WERI-Rb-1 (cell line): ENCODE measurements around the gene GPS2.
"Not testable (repeated sequence)": the region's sequence is repeated elsewhere in the genome, so short reads cannot be mapped to it uniquely, and the experiment has no call there.

ENCODE experiments used
- DNase-seq: peaks from one replicate; pipeline ENCODE4 v3.0.0-alpha.2; 2020
- H3K27ac ChIP-seq: fragments of 250-450 bp; sonication (Bioruptor Pico); 2 replicates; pipeline ENCODE4 v1.5.1; 2020; ENCODE audit warnings: mild to moderate bottlenecking, moderate library complexity
- H3K27me3 ChIP-seq: fragments of 250-450 bp; sonication (Bioruptor Pico); 2 replicates; pipeline ENCODE4 v1.5.1; 2021; ENCODE audit warnings: mild to moderate bottlenecking, low read depth, moderate library complexity; ENCODE audit not compliant: insufficient read depth, severe bottlenecking
- H3K36me3 ChIP-seq: fragments of 250-450 bp; sonication (Bioruptor Pico); 2 replicates; pipeline ENCODE4 v1.5.1; 2020; ENCODE audit warnings: mild to moderate bottlenecking, moderate library complexity
- H3K4me3 ChIP-seq: 2 replicates; pipeline ENCODE4 v1.5.1; 2011; ENCODE audit warnings: low read depth, mild to moderate bottlenecking, control low read depth, low read length
- H3K9me3 ChIP-seq: fragments of 250-450 bp; sonication (Bioruptor Pico); 2 replicates; pipeline ENCODE4 v1.5.1; 2021; ENCODE audit warnings: mild to moderate bottlenecking, moderate library complexity; ENCODE audit not compliant: severe bottlenecking
- CTCF ChIP-seq: IDR thresholded peaks from 2 replicates; pipeline ENCODE4 v1.5.1; 2011; ENCODE audit warnings: low read depth, mild to moderate bottlenecking, control low read depth, inconsistent platforms, low read length

Gene GPS2

GRCh38 chr17:7343250-7343649 lies 28.1 kb upstream of the GPS2 start:
- Histone ChIP-seq H3K4me3 (no peak overlapping the region), H3K27ac (no peak overlapping the region), H3K27me3 (no peaks in the 10 kb centered on the region), H3K36me3 (no peaks in the 10 kb centered on the region), H3K9me3 (no peaks in the 10 kb centered on the region)
- TF ChIP-seq CTCF = no peak
- no peak for DNase-seq

DNA sequence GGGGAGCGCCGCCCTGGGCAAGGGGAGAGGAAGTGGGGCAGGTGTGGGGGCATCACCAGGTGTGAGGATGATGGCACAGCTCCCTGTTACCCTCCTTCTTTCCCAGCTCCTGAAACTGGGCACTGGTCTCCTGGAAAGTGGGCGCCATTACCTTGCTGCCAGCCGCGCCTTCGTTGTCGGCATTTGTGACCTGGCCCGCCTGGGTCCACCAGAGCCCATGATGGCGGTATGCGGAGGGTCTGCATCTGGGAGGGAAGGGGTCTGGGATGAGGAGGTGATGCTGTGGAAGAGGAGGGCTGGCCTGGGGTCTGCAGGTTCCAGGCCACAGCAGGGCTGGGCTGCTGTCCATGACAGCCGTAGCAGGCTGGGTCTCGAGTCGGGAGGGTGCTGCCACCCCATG lies 26.7 kb upstream of the GPS2 start:
- Histone ChIP-seq H3K4me3 (no peak overlapping the region), H3K27me3 (no peaks in the 10 kb centered on the region), H3K36me3 (no peaks in the 10 kb centered on the region), H3K27ac (no peak overlapping the region), H3K9me3 (no peaks in the 10 kb centered on the region)
- no peak for TF ChIP-seq CTCF
- no peak for DNase-seq

GRCh38 chr17:7340179-7340578 lies 25.0 kb upstream of the GPS2 start:
- no peak overlapping the region for H3K27ac ChIP-seq
- no peak overlapping the region for H3K4me3 ChIP-seq
- no peaks in the 10 kb centered on the region for H3K9me3 ChIP-seq
- TF ChIP-seq CTCF = no peak
- no peaks in the 10 kb centered on the region for H3K27me3 ChIP-seq
- no peaks in the 10 kb centered on the region for H3K36me3 ChIP-seq
- DNase-seq = no peak

GRCh38 chr17:7337600-7337999 lies 22.4 kb upstream of the GPS2 start:
- not testable (repeated sequence) for H3K9me3 ChIP-seq, H3K4me3 ChIP-seq, H3K36me3 ChIP-seq, H3K27ac ChIP-seq, H3K27me3 ChIP-seq, DNase-seq

- no peaks in the 10 kb centered on the region for H3K27me3 ChIP-seq
- DNase-seq = no peak
- H3K9me3 ChIP-seq = no peaks in the 10 kb centered on the region
- H3K27ac ChIP-seq = no peak within 1 kb of the TSS
- H3K36me3 ChIP-seq = no peaks in the 10 kb centered on the region
- H3K4me3 ChIP-seq = no peak within 1 kb of the TSS
- no peak for TF ChIP-seq CTCF
These were observed 21.3 kb upstream of the GPS2 start, which contains the start of gene ACAP1 for GRCh38 chr17:7336240-7337175. Gene ACAP1, plus strand, starts transcription at chr17:7336529. Its CDS starts 206 bp downstream, at chr17:7336735.

DNA sequence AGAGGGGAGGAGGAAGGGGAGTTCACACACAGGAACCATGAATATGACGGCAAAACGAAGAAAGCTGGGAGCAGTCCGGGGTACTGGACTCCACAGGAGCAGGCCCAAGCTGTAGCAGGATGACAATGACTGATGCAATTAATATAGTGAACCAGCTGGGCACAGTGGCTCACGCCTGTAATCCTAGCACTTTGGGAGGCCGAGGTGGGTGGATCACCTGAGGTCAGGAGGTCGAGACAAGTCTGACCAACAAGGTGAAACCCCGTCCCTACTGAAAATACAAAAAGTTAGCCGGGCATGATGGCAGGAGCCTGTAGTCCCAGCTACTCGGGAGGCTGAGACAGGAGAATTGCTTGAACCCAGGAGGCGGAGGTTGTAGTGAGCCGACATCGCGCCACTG lies 20.6 kb upstream of the GPS2 start:
- not testable (repeated sequence) for DNase-seq, H3K9me3 ChIP-seq, H3K27me3 ChIP-seq, H3K4me3 ChIP-seq, H3K27ac ChIP-seq, H3K36me3 ChIP-seq
